ENCODE measurements around the gene AFF3. TPM values are rescaled to one million over a fixed set of nuclear protein-coding genes. Genes with fewer than 3 reads are reported as not detected.
A peak's percentile ranks its signal among the peaks of the same experiment; 100 is the strongest.

The AFF3 gene
- total RNA-seq, 5 donors from 2014 or later (not counting 1 experiment from before 2014, with no cell fraction given): 9.9 to 23.5 (median 11.5) TPM

DNA sequence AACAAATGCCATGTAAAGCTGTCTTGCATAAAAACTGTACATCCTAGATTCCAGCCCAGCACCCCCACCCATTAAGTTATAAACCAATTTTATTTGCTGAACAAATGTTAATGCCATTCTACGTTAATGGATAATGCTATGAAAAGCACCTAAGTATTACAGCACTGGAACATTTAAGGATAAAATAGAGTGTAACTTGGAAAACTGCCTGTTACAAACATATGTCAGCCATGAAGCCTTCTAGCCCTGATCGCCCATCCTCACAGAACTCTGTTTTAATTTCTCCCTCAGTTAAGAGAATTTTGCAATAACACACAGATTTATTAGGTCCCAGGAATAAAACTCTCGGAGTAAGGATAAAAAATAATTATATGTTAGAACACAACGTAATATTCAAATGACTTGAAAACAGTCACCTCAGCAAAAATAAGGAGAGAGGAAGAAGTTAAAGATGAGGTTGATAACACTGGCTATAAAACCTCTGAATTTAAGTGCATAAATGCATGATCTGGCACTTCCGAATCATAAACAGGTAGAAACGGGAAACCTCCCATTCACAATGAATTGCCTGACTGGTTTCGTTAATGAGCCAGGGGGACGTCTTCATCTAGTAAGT is 308.7 kb downstream of the AFF3 start:
- Mint-ChIP-seq H3K9me3 (no peaks in the 10 kb centered on the region), H3K4me1 (no peaks in the 10 kb centered on the region), H3K27me3 (no peaks in the 10 kb centered on the region), H3K4me3 (no peak overlapping the region), H3K36me3 (peaks cover 8% of the 10 kb centered on the region), H3K27ac (no peak overlapping the region)
- Histone ChIP-seq H3K4me3 (ENCODE audit: control insufficient read depth in 1 of 2, extremely low read depth in 1 of 2, low read length in 1 of 2) (no peak overlapping the region), H3K9me3 (no peaks in the 10 kb centered on the region), H3K27me3 (replicated peaks in 1 of 2; ENCODE audit: control insufficient read depth in 2 of 2, extremely low read depth in 1 of 2, insufficient read depth in 2 of 2, low read length in 1 of 2) (peaks cover 0 to 3% of the 10 kb centered on the region in 2 experiments), H3K27ac (ENCODE audit: low read length) (no peak overlapping the region), H3K4me1 (ENCODE audit: control insufficient read depth in 1 of 2, extremely low read depth in 1 of 2, insufficient read depth in 2 of 2, low read length in 2 of 2) (no peaks in the 10 kb centered on the region), H3K36me3 (ENCODE audit: control insufficient read depth in 2 of 2, extremely low read depth in 1 of 2, insufficient read depth in 1 of 2, low read length in 1 of 2) (no peaks in the 10 kb centered on the region)
- POLR2A ChIA-PET: no interaction called here
- DNase-seq (no peak), ATAC-seq (replicated peaks in 1 of 4) (no peak)
- CTCF ChIA-PET: no interaction called here
- no CpG with 5 or more reads among the region's 8 CpGs for WGBS (ENCODE audit: insufficient coverage)

DNA sequence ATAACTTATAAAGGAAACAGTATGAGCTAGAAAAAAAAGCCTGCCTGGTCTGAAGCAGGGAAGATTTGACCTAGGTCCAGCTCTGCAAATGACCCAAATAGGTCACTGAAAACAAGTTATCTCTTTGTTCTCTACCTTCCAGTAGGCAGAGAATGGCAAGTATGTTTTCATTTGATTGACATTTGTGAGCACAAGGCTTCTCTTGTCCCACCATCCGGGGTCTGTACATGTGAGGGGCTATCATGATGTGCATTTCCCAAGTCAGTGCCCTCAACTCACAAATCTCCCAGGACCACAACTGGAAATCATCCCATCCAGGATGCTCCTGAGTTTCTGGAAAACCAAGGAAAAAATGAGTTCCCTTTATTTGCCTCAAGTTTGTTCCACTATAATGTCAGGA is 309.5 kb downstream of the AFF3 start:
- POLR2A ChIA-PET: no interaction called here

DNA sequence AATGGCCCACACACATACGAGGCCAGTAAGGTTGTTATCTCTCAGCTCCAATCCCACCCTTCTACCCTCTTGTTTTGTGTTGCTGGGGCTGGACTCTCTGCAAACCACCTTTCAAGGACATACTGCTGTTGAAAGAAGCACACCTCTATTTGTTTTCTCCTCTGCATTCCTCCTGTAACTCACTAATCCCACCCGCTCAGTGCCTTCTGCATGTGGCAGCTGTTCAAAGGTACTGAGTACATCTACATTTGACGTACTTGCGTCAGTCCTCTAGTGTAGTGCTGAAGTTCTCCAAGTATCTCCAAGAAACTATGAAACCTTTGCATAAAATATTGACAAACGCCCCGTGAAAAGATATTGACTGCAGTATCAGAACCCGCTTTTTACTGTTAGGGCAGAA is 310.6 kb downstream of the AFF3 start:
- CTCF ChIA-PET: no interaction called here
- Histone ChIP-seq H3K27ac (ENCODE audit: low read length) (no peak overlapping the region), H3K4me3 (ENCODE audit: control insufficient read depth in 1 of 2, extremely low read depth in 1 of 2, low read length in 1 of 2) (no peak overlapping the region), H3K9me3 (no peaks in the 10 kb centered on the region), H3K4me1 (ENCODE audit: control insufficient read depth in 1 of 2, extremely low read depth in 1 of 2, insufficient read depth in 2 of 2, low read length in 2 of 2) (peaks cover 0 to 9% of the 10 kb centered on the region in 2 experiments), H3K27me3 (replicated peaks in 1 of 2; ENCODE audit: control insufficient read depth in 2 of 2, extremely low read depth in 1 of 2, insufficient read depth in 2 of 2, low read length in 1 of 2) (no peaks in the 10 kb centered on the region), H3K36me3 (ENCODE audit: control insufficient read depth in 2 of 2, extremely low read depth in 1 of 2, insufficient read depth in 1 of 2, low read length in 1 of 2) (no peaks in the 10 kb centered on the region)
- H3K36me3 Mint-ChIP-seq: peaks cover 17% of the 10 kb centered on the region
- H3K9me3 Mint-ChIP-seq: no peaks in the 10 kb centered on the region
- POLR2A ChIA-PET: no interaction called here
- DNase-seq: no peak
- ATAC-seq (replicated peaks in 1 of 4): no peak
- no peak overlapping the region for H3K27ac Mint-ChIP-seq
- WGBS (ENCODE audit: insufficient coverage): 78% methylated on average over 4 of the region's 7 CpGs
- no peaks in the 10 kb centered on the region for H3K27me3 Mint-ChIP-seq
- H3K4me3 Mint-ChIP-seq: no peak overlapping the region
- H3K4me1 Mint-ChIP-seq: peaks cover 0 to 15% (median 2%) of the 10 kb centered on the region in 3 donors

More for the DNA sequence above, 309.5 kb downstream of the AFF3 start:
- Histone ChIP-seq H3K4me1 (ENCODE audit: control insufficient read depth in 1 of 2, extremely low read depth in 1 of 2, insufficient read depth in 2 of 2, low read length in 2 of 2) (no peaks in the 10 kb centered on the region), H3K9me3 (no peaks in the 10 kb centered on the region), H3K36me3 (ENCODE audit: control insufficient read depth in 2 of 2, extremely low read depth in 1 of 2, insufficient read depth in 1 of 2, low read length in 1 of 2) (no peaks in the 10 kb centered on the region), H3K27ac (ENCODE audit: low read length) (no peak overlapping the region), H3K27me3 (replicated peaks in 1 of 2; ENCODE audit: control insufficient read depth in 2 of 2, extremely low read depth in 1 of 2, insufficient read depth in 2 of 2, low read length in 1 of 2) (peaks cover 0 to 3% of the 10 kb centered on the region in 2 experiments), H3K4me3 (ENCODE audit: control insufficient read depth in 1 of 2, extremely low read depth in 1 of 2, low read length in 1 of 2) (no peak overlapping the region)
- ATAC-seq (replicated peaks in 1 of 4) (no peak), DNase-seq (no peak)
- CTCF ChIA-PET: no interaction called here
- Mint-ChIP-seq H3K9me3 (no peaks in the 10 kb centered on the region), H3K27ac (no peak overlapping the region), H3K4me3 (no peak overlapping the region), H3K36me3 (peaks cover 11% of the 10 kb centered on the region), H3K4me1 (peaks cover 0 to 3% (median 0%) of the 10 kb centered on the region in 3 donors), H3K27me3 (no peaks in the 10 kb centered on the region)
- no CpG with 5 or more reads among the region's 1 CpG for WGBS (ENCODE audit: insufficient coverage)

DNA sequence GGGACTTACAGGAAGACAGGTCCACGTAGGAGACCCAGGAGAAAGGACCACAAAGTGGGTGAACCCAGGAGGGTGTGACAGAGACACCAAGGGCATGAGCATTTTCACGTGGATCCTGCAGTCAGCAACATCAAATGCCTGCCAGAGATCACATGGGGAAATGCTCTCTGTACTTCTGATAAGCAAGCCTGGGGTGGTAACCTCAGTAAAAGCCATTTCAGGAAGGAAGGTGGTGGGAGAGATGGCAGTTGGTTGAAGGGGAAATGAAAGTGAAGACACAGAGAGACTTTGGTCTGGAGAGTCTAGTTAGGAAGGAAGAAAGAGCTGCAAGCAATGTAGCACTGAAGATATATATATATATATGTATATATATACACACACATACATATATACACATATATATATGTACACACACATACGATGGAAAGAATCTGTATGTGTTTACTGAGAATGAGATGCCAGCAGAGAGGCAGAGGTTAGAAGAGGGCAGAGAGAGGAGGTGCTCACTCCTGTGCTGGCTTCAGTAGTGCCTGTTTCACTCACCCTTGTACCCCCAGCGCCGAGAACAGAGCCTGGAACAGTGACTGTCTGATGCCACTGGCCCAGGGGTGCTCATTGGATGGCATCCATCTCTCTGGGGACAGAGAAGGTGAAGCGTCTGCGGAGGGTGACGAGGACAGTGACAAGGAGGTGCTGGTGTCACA is 314.9 kb downstream of the AFF3 start:
- ATAC-seq (replicated peaks in 1 of 4) (peak in 2 of 4 experiments; percentile 23 to 38), DNase-seq (peak in 1 of 35 experiments; percentile 7)
- CTCF ChIA-PET: no interaction called here

DNA sequence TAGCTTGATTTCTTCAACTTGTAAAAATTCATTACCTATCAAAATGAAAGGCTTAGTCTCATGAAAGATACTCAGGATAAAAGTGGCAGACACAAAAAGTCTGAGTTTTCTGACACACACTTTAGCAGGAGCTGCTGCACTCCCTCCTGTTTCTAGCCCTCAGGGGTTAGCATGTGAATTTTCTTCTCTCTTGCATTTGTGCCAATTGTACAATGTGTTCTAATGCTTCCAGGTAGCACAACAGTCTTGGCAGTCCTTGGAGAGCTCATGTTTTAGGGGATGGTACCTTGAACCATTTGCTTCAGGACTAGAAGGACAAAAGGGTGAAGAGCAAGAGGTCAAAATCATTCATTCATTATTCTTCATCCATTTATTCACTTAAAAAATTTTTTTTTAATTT is 316.8 kb downstream of the AFF3 start:
- H3K36me3 ChIP-seq (ENCODE audit: control insufficient read depth in 2 of 2, extremely low read depth in 1 of 2, insufficient read depth in 1 of 2, low read length in 1 of 2): no peaks in the 10 kb centered on the region
- no peak for ATAC-seq (replicated peaks in 1 of 4)
- no peaks in the 10 kb centered on the region for H3K27me3 ChIP-seq (replicated peaks in 1 of 2; ENCODE audit: control insufficient read depth in 2 of 2, extremely low read depth in 1 of 2, insufficient read depth in 2 of 2, low read length in 1 of 2)
- ChIA-PET CTCF (no interaction called here), POLR2A (interaction anchor here in 1 of 2 donors (0.6 kb wide), 1 partner anchor 23 kb away, joined by 7 read pairs; no protein-coding TSS in a partner anchor)
- Mint-ChIP-seq H3K36me3 (peaks cover 12% of the 10 kb centered on the region), H3K27ac (no peak overlapping the region), H3K4me1 (peaks cover 0 to 17% (median 2%) of the 10 kb centered on the region in 3 donors), H3K27me3 (no peaks in the 10 kb centered on the region), H3K4me3 (no peak overlapping the region), H3K9me3 (no peaks in the 10 kb centered on the region)
- H3K9me3 ChIP-seq: no peaks in the 10 kb centered on the region
- no peak overlapping the region for H3K27ac ChIP-seq (ENCODE audit: low read length)
- peaks cover 0 to 9% of the 10 kb centered on the region in 2 experiments for H3K4me1 ChIP-seq (ENCODE audit: control insufficient read depth in 1 of 2, extremely low read depth in 1 of 2, insufficient read depth in 2 of 2, low read length in 2 of 2)
- DNase-seq: no peak
- H3K4me3 ChIP-seq (ENCODE audit: control insufficient read depth in 1 of 2, extremely low read depth in 1 of 2, low read length in 1 of 2): no peak overlapping the region

More for the DNA sequence above, 314.9 kb downstream of the AFF3 start:
- Histone ChIP-seq H3K27ac (ENCODE audit: low read length) (no peak overlapping the region), H3K9me3 (no peaks in the 10 kb centered on the region), H3K4me1 (ENCODE audit: control insufficient read depth in 1 of 2, extremely low read depth in 1 of 2, insufficient read depth in 2 of 2, low read length in 2 of 2) (peaks cover 0 to 9% of the 10 kb centered on the region in 2 experiments), H3K27me3 (replicated peaks in 1 of 2; ENCODE audit: control insufficient read depth in 2 of 2, extremely low read depth in 1 of 2, insufficient read depth in 2 of 2, low read length in 1 of 2) (no peaks in the 10 kb centered on the region), H3K4me3 (ENCODE audit: control insufficient read depth in 1 of 2, extremely low read depth in 1 of 2, low read length in 1 of 2) (no peak overlapping the region), H3K36me3 (ENCODE audit: control insufficient read depth in 2 of 2, extremely low read depth in 1 of 2, insufficient read depth in 1 of 2, low read length in 1 of 2) (no peaks in the 10 kb centered on the region)
- POLR2A ChIA-PET: no interaction called here
- WGBS (ENCODE audit: insufficient coverage): 65% methylated on average over 5 of the region's 8 CpGs
- H3K4me1 Mint-ChIP-seq: peaks cover 0 to 17% (median 2%) of the 10 kb centered on the region in 3 donors
- H3K4me3 Mint-ChIP-seq: no peak overlapping the region
- H3K27ac Mint-ChIP-seq: no peak overlapping the region
- peaks cover 12% of the 10 kb centered on the region for H3K36me3 Mint-ChIP-seq
- H3K9me3 Mint-ChIP-seq: no peaks in the 10 kb centered on the region
- no peaks in the 10 kb centered on the region for H3K27me3 Mint-ChIP-seq

DNA sequence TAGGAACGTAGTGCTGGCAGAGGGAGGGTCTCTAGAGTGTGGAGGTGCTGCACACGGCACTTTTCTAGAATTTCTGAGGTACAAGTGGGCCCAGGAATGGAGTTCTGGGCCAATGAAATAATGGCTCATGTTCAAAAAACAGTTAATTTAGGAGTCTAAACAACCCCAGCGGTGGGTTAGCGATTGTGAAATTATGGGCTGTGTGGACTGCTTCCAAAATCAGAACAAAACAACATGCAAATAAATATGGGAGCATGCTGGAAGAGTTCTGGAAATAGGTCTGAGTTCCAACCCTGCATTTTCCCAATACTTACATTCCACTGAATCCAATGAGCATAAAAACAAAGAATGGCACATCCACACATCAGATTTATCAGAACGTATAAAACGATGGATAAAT is 317.6 kb downstream of the AFF3 start:
- no peaks in the 10 kb centered on the region for H3K36me3 ChIP-seq (ENCODE audit: control insufficient read depth in 2 of 2, extremely low read depth in 1 of 2, insufficient read depth in 1 of 2, low read length in 1 of 2)
- H3K36me3 Mint-ChIP-seq: peaks cover 12% of the 10 kb centered on the region

More for the DNA sequence above, 317.6 kb downstream of the AFF3 start:
- Mint-ChIP-seq H3K27me3 (no peaks in the 10 kb centered on the region), H3K4me3 (no peak overlapping the region), H3K4me1 (peaks cover 0 to 17% (median 2%) of the 10 kb centered on the region in 3 donors), H3K9me3 (no peaks in the 10 kb centered on the region), H3K27ac (no peak overlapping the region)
- Histone ChIP-seq H3K9me3 (no peaks in the 10 kb centered on the region), H3K4me1 (ENCODE audit: control insufficient read depth in 1 of 2, extremely low read depth in 1 of 2, insufficient read depth in 2 of 2, low read length in 2 of 2) (peaks cover 0 to 9% of the 10 kb centered on the region in 2 experiments), H3K27me3 (replicated peaks in 1 of 2; ENCODE audit: control insufficient read depth in 2 of 2, extremely low read depth in 1 of 2, insufficient read depth in 2 of 2, low read length in 1 of 2) (peaks cover 0 to under 1% of the 10 kb centered on the region in 2 experiments), H3K4me3 (ENCODE audit: control insufficient read depth in 1 of 2, extremely low read depth in 1 of 2, low read length in 1 of 2) (no peak overlapping the region), H3K27ac (ENCODE audit: low read length) (no peak overlapping the region)
- POLR2A ChIA-PET: interaction anchor here in 1 of 2 donors (0.6 kb wide), 1 partner anchor 22 kb away, joined by 7 read pairs; no protein-coding TSS in a partner anchor
- ATAC-seq (replicated peaks in 1 of 4) (no peak), DNase-seq (no peak)
- WGBS (ENCODE audit: insufficient coverage): 80% methylated on average over 1 of the region's 6 CpGs
- CTCF ChIA-PET: interaction anchor here in 1 of 2 donors (0.6 kb wide), 1 partner anchor 53 kb away, joined by 3 read pairs; no protein-coding TSS in a partner anchor

All from T-cell (primary cell).